Endothelial cell of umbilical vein (primary cell): ENCODE results near the gene ITIH6. TPM values are rescaled to one million over a fixed set of nuclear protein-coding genes. Genes with fewer than 3 reads are reported as not detected.
"Not testable (repeated sequence)": the region's sequence is repeated elsewhere in the genome, so short reads cannot be mapped to it uniquely, and the experiment has no call there.

Experiments used
- BruUV-seq: library from RNA; stranded (reverse); fragments of 400-500 nt; replicated peaks from 2 replicates; lab custom pipeline; 2021; lab: Mats Ljungman, UMichigan
- CTCF ChIA-PET: fragments of 300-600, 350-600 bp; sonication (Branson Sonifier 250); formaldehyde crosslinking; loops from one replicate; lab custom pipeline; 2021; ENCODE audit warnings: antibody characterized with exemption, inconsistent platforms; lab: Charles Lee
- POLR2A ChIA-PET: fragments of 300-600, 350-600 bp; sonication (Branson Sonifier 250); formaldehyde crosslinking; loops from one replicate; lab custom pipeline; 2021; ENCODE audit warnings: antibody characterized with exemption, inconsistent platforms; lab: Charles Lee
- DNase-seq: peaks from one replicate; pipeline ENCODE4 v3.0.0-alpha.2; 2011; ENCODE audit warnings: low read depth, low spot score
- FAIRE-seq: peaks from 2 replicates; lab custom pipeline; 2011; peaks lifted over from hg19 to GRCh38; lab: Jason Lieb, UNC
- H2AFZ ChIP-seq: 2 replicates; pipeline ENCODE4 v1.6.0; 2012; ENCODE audit warnings: low read depth, low read length, control low read depth, inconsistent platforms
- H3K27ac ChIP-seq: 2 replicates; pipeline ENCODE4 v1.5.1; 2011; ENCODE audit warnings: low read depth, mild to moderate bottlenecking, control low read depth, low read length, moderate library complexity; ENCODE audit not compliant: insufficient read depth
- H3K27me3 ChIP-seq, 2 experiments: 2 replicates each; pipeline versions ENCODE4 v1.6.0 to v1.6.1; 2011; ENCODE audit warnings: low read length in 2 of 2, mixed read lengths in 1 of 2; ENCODE audit not compliant: control insufficient read depth in 2 of 2, insufficient read depth in 2 of 2
- H3K36me3 ChIP-seq, 2 experiments: 2 replicates in 1 of 2; 3 replicates in 1 of 2; pipeline ENCODE4 v1.5.1; 2011; ENCODE audit warnings: low read length in 2 of 2, mild to moderate bottlenecking in 1 of 2, moderate library complexity in 1 of 2; ENCODE audit not compliant: control insufficient read depth in 2 of 2, insufficient read depth in 2 of 2; ENCODE audit errors: extremely low read depth in 1 of 2
- H3K4me1 ChIP-seq: 3 replicates; pipeline ENCODE4 v1.5.1; 2011; ENCODE audit warnings: mild to moderate bottlenecking, low read length; ENCODE audit not compliant: control insufficient read depth, insufficient read depth; ENCODE audit errors: extremely low read depth
- H3K4me2 ChIP-seq: 2 replicates; pipeline ENCODE4 v1.6.1; 2011; ENCODE audit warnings: low read length, control low read depth, mixed read lengths; ENCODE audit not compliant: insufficient read depth
- H3K4me3 ChIP-seq, 3 experiments: fragments of 200-600 bp in 1 of 3; sonication (generic), shearing (Covaris generic) in 1 of 3; replicated peaks in 1 of 3; 2 replicates each; pipeline ENCODE4 v1.5.1; 2011 to 2016; ENCODE audit warnings: control low read depth in 3 of 3, low read length in 3 of 3, mild to moderate bottlenecking in 2 of 3, inconsistent platforms in 1 of 3, low read depth in 1 of 3, moderate library complexity in 1 of 3; ENCODE audit not compliant: insufficient read depth in 1 of 3
- H3K79me2 ChIP-seq: 2 replicates; pipeline ENCODE4 v1.6.0; 2012; ENCODE audit warnings: low read length, inconsistent platforms; ENCODE audit not compliant: control insufficient read depth, insufficient read depth
- H3K9ac ChIP-seq: replicated peaks from 2 replicates; pipeline ENCODE3; 2011; ENCODE audit warnings: low read length, control low read depth; ENCODE audit not compliant: insufficient read depth; ENCODE audit errors: extremely low read depth
- H3K9me1 ChIP-seq: replicated peaks from 3 replicates; pipeline ENCODE4 v1.6.0; 2011; ENCODE audit warnings: mild to moderate bottlenecking, low read length; ENCODE audit not compliant: control insufficient read depth, insufficient read depth; ENCODE audit errors: extremely low read depth
- H3K9me3 ChIP-seq: replicated peaks from 2 replicates; pipeline ENCODE4 v1.5.1; 2012; ENCODE audit warnings: low read length, inconsistent platforms; ENCODE audit not compliant: control insufficient read depth, insufficient read depth
- H4K20me1 ChIP-seq: replicated peaks from 2 replicates; pipeline ENCODE3; 2011; ENCODE audit warnings: mild to moderate bottlenecking, low read length; ENCODE audit not compliant: control insufficient read depth, insufficient read depth; ENCODE audit errors: extremely low read depth
- CTCF ChIP-seq, 2 donors: IDR thresholded peaks; 1 replicate in 1 of 2; 2 replicates in 1 of 2; pipeline ENCODE4 v1.5.1; 2011; ENCODE audit warnings: low read length in 2 of 2, mild to moderate bottlenecking in 2 of 2, moderate library complexity in 2 of 2, control low read depth in 1 of 2, inconsistent platforms in 1 of 2, low read depth in 1 of 2; ENCODE audit not compliant: insufficient read depth in 1 of 2; ENCODE audit errors: extremely low read depth in 1 of 2
- EZH2 ChIP-seq: IDR thresholded peaks from 2 replicates; pipeline ENCODE4 v1.6.1; 2012; ENCODE audit warnings: borderline replicate concordance, low read depth, mild to moderate bottlenecking, moderate library complexity, low read length, inconsistent platforms; ENCODE audit not compliant: severe bottlenecking
- FOS ChIP-seq: IDR thresholded peaks from 2 replicates; pipeline ENCODE4 v1.6.1; 2011; ENCODE audit warnings: mild to moderate bottlenecking, low read length, moderate library complexity, borderline replicate concordance; ENCODE audit not compliant: insufficient read depth
- MAX ChIP-seq: IDR thresholded peaks from 2 replicates; pipeline ENCODE4 v1.6.1; 2011; ENCODE audit not compliant: insufficient read depth, insufficient read length
- POLR2A ChIP-seq: IDR thresholded peaks from 2 replicates; pipeline ENCODE4 v1.6.1; 2012; ENCODE audit warnings: low read depth, mild to moderate bottlenecking, control low read depth, low read length
- dilution Hi-C: fragments of 300-500 bp; cut with MboI; formaldehyde crosslinking; loops from one replicate; pipeline ENCODE4 v1.15.0; 2019; ENCODE audit warnings: low sequenced_read_pairs; ENCODE audit not compliant: extremely low pct_ligation_motif_present
- intact Hi-C: fragments of 100-400 bp; cut with micrococcal nuclease; formaldehyde crosslinking; loops from one replicate; pipeline ENCODE4 v1.10.0; 2022
- polyA plus RNA-seq, 4 experiments: library from polyadenylated mRNA; depleted of rRNA in 3 of 4; stranded (reverse) in 3 of 4; unstranded in 1 of 4; fragments of >200 nt; gene quantifications; 2 replicates each; pipeline versions ENCODE4 v1.2.1 to v1.2.3, GENCODE V29; 2011 to 2012; ENCODE audit warnings: missing spikeins in 1 of 4
- total RNA-seq: library from RNA; stranded (reverse); gene quantifications from 2 replicates; pipeline ENCODE4 v1.2.3, GENCODE V29; 2021

ITIH6 gene
- total and polyA plus RNA-seq, 2 donors (not counting 3 experiments of a cell fraction or from before 2014, with no cell fraction given), result not detected

- CTCF ChIA-PET, result no interaction called here
- intact Hi-C loops (no loop called here), dilution Hi-C loops (no loop called here)
- H3K9ac ChIP-seq, result no peak overlapping the region
- no TSS peak for BruUV-seq
- H3K27ac ChIP-seq, result no peak overlapping the region
- DNase-seq (no peak), FAIRE-seq (no peak)
- POLR2A ChIA-PET, result no interaction called here
- H3K36me3 ChIP-seq, result no peaks in the 10 kb centered on the region
- H3K4me3 ChIP-seq, result no peak overlapping the region
- no peaks in the 10 kb centered on the region for H3K79me2 ChIP-seq
- no peaks in the 10 kb centered on the region for H3K9me1 ChIP-seq
- no peaks in the 10 kb centered on the region for H3K9me3 ChIP-seq
- H3K4me2 ChIP-seq, result no peak overlapping the region
- no peaks in the 10 kb centered on the region for H3K4me1 ChIP-seq
- no peak for TF ChIP-seq POLR2A
- no peak for TF ChIP-seq FOS
- TF ChIP-seq EZH2, result no peak
- no peaks in the 10 kb centered on the region for H4K20me1 ChIP-seq
- H3K27me3 ChIP-seq, result no peaks in the 10 kb centered on the region
- no peak overlapping the region for H2AFZ ChIP-seq
Observed at GRCh38 chrX:54746928-54747327, 51.1 kb downstream of the ITIH6 start.

- Histone ChIP-seq H4K20me1 (no peaks in the 10 kb centered on the region), H3K27ac (no peak overlapping the region), H3K4me2 (no peak overlapping the region), H3K4me1 (no peaks in the 10 kb centered on the region), H2AFZ (no peak overlapping the region), H3K9me1 (no peaks in the 10 kb centered on the region), H3K36me3 (no peaks in the 10 kb centered on the region), H3K4me3 (no peak overlapping the region), H3K9me3 (no peaks in the 10 kb centered on the region), H3K27me3 (no peaks in the 10 kb centered on the region), H3K9ac (no peak overlapping the region), H3K79me2 (no peaks in the 10 kb centered on the region)
- TF ChIP-seq CTCF (IDR thresholded peaks at IDR 0.05; ENCODE audit: extremely low read depth in 1 of 2, insufficient read depth in 1 of 2, low read depth in 1 of 2, low read length in 2 of 2) (no peak), MAX (no peak), FOS (no peak), POLR2A (no peak)
- ChIA-PET CTCF (no interaction called here), POLR2A (no interaction called here)
- intact Hi-C loops (no loop called here), dilution Hi-C loops (no loop called here)
- no TSS peak for BruUV-seq
- DNase-seq, result no peak
- FAIRE-seq, result no peak
Observed at GRCh38 chrX:54745676-54746075, 52.4 kb downstream of the ITIH6 start.

GRCh38 chrX:54738567-54738966 lies 59.5 kb downstream of the ITIH6 start:
- H4K20me1 ChIP-seq, H2AFZ ChIP-seq, H3K9me3 ChIP-seq, CTCF ChIA-PET, H3K9ac ChIP-seq, BruUV-seq, H3K27me3 ChIP-seq, intact Hi-C loops, H3K79me2 ChIP-seq, DNase-seq, H3K4me1 ChIP-seq, FAIRE-seq, H3K4me3 ChIP-seq, H3K36me3 ChIP-seq, H3K9me1 ChIP-seq, H3K4me2 ChIP-seq, dilution Hi-C loops, H3K27ac ChIP-seq, POLR2A ChIA-PET: not testable (repeated sequence)
